HG03108 (cell line): ENCODE results near the gene PPP1R9B.

Experiments
- ATAC-seq: cut with Tn5 transposase; IDR thresholded peaks from one replicate; pipeline ENCODE4 v1.9.1; 2021; ENCODE audit warnings: moderate library complexity; ENCODE audit not compliant: unreplicated experiment

The PPP1R9B gene

GRCh38 chr17:50150354-50151040 is at the start of gene PPP1R9B:
Gene PPP1R9B, minus strand, starts transcription at chr17:50150677. Its CDS starts 164 bp downstream, at chr17:50150513.
- ATAC-seq, result no peak

DNA sequence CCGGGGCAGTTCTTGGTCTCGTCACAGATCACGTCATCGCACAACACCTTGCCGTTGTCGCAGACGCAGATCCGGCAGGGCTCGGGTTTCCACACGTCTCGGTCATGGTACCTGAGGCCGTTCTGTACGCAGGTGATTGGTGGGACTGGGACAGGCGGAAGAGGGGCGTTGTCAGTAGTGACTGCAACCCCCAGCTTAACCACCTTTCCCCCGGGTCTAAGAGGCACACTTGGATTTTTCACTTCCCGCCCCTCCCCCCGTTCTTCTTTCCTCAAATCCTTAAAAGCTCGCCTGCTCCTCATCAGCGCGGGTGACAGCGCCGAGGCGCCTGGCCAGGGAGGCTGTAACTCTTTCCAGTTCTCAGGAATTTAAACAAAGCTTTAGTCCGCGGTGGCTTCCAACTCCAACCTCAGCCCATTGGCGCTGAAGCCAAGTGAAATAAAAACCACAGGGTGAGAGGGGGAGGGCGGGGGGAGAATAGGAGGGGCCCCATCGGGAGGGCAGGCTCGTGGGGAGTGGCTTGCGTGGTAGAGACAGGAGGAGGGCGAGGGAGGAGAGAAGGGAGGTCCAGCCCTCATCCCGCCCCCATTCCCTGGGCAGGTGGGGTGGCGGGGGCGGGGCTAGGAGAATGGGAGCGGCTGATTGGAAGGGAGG is 49.5 kb upstream of the PPP1R9B start:
- ATAC-seq, result no peak

GRCh38 chr17:50199211-50199802 is 48.8 kb upstream of the PPP1R9B start:
- no peak for ATAC-seq

- no peak for ATAC-seq
Observed at GRCh38 chr17:50198026-50198669, 47.7 kb upstream of the PPP1R9B start.

DNA sequence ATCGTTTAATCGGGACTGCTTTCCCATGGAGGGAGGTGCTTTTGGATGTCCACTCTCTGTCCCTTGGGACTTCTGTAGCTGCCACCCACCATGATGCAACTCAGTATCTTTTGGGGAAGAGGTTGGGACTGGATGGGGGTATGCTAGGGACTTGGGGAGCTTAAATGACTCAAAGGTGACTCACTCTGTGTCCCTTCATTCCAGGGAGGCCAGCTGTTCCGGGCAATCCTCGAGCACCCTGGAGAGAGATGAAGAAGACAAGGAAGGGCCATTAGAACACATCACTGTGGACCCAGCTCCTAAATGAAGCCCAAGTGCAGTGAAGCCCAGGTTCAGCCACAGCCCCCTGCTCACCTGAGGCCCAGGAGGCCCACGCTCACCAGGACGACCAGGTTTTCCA is 46.3 kb upstream of the PPP1R9B start:
- no peak for ATAC-seq

DNA sequence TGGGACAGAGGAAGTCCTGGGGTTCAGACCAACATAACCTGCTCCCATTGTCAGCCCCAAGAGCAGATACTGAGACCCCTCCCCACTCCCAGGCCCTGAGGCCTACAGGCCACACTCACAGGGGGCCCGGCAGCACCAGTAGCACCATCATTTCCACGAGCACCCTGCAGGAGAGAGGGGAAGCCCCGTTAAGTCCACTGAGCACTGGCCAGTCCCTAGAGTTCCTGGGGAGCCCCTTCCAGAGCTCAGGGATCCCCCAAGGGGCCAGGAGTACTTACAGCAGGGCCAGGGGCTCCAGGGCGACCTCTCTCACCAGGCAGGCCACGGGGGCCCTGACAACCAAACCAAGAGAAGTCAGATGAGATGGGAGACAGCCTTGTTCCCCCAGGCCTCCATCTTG is 45.6 kb upstream of the PPP1R9B start:
- no peak for ATAC-seq

DNA sequence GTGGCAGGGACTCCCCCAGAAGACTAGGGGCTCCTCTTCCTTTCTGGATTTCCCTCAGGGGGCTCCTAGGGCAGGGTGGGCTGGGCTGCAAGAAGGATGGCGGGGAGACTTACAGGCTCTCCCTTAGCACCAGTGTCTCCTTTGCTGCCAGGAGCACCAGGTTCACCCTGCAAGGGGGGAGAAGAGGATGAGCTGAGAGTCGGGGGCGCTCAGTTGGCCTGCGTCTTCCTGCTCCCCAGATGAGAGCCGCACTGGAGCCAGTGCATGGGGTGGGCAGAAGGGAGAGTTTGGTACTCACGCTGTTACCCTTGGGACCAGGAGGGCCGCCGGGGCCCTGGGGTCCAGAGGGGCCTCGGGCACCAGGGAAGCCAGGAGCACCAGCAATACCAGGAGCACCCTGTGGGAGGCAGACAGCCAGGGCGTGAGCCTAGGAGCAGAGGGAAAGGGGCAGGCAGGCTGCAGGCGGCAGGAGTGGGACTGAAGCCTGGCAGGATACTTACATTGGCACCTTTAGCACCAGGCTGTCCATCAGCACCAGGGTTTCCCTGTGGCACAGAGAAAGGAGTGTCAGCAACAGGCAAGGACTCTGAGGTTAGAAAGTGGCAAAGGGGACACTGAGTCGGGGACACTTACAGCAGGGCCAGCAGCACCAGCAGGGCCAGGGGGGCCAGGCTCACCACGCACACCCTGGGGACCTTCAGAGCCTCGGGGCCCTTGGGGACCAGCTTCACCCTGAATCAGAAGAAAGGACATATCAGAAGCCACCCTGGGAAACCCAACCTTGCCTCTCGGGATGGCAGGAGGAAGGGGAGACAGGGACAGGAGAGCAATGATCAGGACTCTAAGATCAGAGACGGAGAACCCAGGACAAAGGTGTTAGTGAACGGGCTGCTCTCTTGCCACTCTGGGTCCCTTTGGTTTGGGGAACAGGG is 44.7 kb upstream of the PPP1R9B start:
- no peak for ATAC-seq

DNA sequence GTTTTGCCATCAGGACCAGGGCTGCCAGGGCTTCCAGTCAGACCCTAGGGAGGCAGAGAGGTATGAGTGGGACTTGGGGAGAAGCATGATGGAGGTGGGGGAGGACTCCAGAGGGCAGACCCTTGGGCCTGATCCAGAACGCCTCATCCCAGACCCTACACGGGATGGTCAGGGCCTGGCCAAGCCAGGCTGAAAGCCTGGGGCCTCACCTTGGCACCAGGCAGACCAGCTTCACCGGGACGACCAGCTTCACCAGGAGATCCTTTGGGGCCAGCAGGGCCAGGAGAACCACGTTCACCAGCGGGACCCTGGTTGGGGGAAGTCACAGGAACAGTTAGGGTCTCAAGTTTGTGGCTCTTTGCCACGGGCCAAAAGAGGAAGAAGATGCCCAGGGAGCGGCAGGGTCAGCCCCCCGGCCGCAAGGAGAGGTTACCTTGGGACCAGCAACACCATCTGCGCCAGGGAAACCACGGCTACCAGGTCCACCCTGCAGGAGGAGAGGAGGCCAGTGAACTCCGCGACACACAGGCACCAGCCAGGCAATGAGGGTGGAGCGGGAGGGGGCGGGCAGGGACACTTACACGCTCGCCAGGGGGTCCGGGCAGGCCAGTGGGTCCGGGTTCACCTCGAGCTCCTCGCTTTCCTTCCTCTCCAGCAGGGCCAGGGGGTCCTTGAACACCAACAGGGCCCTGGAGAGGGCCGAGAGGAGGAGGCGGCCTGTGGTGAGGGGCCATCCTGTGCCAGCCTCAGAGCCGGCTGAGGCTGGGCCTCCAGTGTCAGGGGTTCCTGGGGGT is 43.9 kb upstream of the PPP1R9B start:
- no peak for ATAC-seq

GRCh38 chr17:50192618-50193291 is 42.3 kb upstream of the PPP1R9B start:
- no peak for ATAC-seq

GRCh38 chr17:50192144-50192617 is 41.7 kb upstream of the PPP1R9B start:
- ATAC-seq, result no peak

GRCh38 chr17:50191359-50192143 is 41.1 kb upstream of the PPP1R9B start:
- ATAC-seq, result no peak

- ATAC-seq, result no peak
Observed at GRCh38 chr17:50190603-50191358, 40.3 kb upstream of the PPP1R9B start.

GRCh38 chr17:50190293-50190602 is 39.8 kb upstream of the PPP1R9B start:
- ATAC-seq, result no peak

- no peak for ATAC-seq
Observed at GRCh38 chr17:50189550-50190292, 39.2 kb upstream of the PPP1R9B start.

DNA sequence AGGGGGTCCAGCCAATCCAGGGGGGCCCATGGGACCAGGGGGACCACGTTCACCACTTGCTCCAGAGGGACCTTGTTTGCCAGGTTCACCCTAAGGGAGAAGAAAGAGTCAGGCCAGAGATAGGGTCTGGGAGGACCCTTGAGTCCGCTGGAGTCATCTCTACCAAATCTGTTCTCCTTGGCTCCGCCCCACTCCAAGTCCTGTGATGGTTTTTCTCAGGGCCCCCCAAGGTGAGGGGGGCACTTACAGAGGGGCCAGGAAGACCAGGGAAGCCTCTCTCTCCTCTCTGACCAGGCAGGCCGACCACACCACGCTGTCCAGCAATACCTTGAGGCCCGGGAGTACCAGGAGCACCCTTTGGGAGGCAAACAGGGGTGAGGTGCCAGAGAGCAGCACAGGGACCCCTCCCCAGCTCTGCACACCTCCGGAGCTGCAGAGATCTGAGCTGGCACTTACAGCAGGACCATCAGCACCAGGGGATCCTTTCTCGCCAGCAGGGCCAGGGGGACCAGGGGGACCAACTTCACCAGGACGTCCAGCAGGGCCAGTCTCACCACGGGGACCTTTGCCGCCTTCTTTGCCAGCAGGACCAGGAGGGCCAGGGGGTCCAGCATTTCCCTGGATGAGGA is 38.6 kb upstream of the PPP1R9B start:
- no peak for ATAC-seq

- ATAC-seq, result no peak
Observed at GRCh38 chr17:50188531-50188920, 38.0 kb upstream of the PPP1R9B start.
